GM12878 (cell line): Measurements from ENCODE around the gene CD79A. TPM values are rescaled to one million over a fixed set of nuclear protein-coding genes. Genes with fewer than 3 reads are reported as not detected.

Experiments
- ATF7 ChIP-seq: fragments of 450-650 bp; IDR thresholded peaks from 2 replicates; pipeline ENCODE4 v1.6.1; 2016; ENCODE audit warnings: low read depth, mild to moderate bottlenecking
- BMI1 ChIP-seq: fragments of 450-650 bp; IDR thresholded peaks from 2 replicates; pipeline ENCODE4 v1.6.1; 2016; ENCODE audit warnings: mild to moderate bottlenecking, moderate library complexity, borderline replicate concordance
- BRCA1 ChIP-seq: IDR thresholded peaks from 2 replicates; pipeline ENCODE4 v1.6.1; 2011; ENCODE audit warnings: low read depth, low read length, improper control_type of control experiment
- DPF2 ChIP-seq: fragments of 450-650 bp; IDR thresholded peaks from 2 replicates; pipeline ENCODE4 v1.6.1; 2017; ENCODE audit warnings: mild to moderate bottlenecking
- EGR1 ChIP-seq, 2 experiments: IDR thresholded peaks; 1 replicate in 1 of 2; 2 replicates in 1 of 2; pipeline ENCODE4 v1.6.1; 2011 to 2012; ENCODE audit warnings: low read depth in 2 of 2, low read length in 2 of 2, borderline replicate concordance in 1 of 2, mild to moderate bottlenecking in 1 of 2, moderate library complexity in 1 of 2
- EP300 ChIP-seq, 2 experiments: fragments of 150-350 bp in 1 of 2; IDR thresholded peaks; 2 replicates each; pipeline ENCODE4 v1.6.1; 2011 to 2012; ENCODE audit warnings: low read depth in 2 of 2, low read length in 2 of 2, borderline replicate concordance in 1 of 2, improper control_type of control experiment in 1 of 2, inconsistent platforms in 1 of 2; ENCODE audit not compliant: control insufficient read depth in 1 of 2
- GABPA ChIP-seq: IDR thresholded peaks from 2 replicates; pipeline ENCODE4 v1.6.1; 2014; ENCODE audit warnings: antibody characterized with exemption, low read depth, mild to moderate bottlenecking, inconsistent platforms
- HCFC1 ChIP-seq: fragments of 150-350 bp; IDR thresholded peaks from 2 replicates; pipeline ENCODE4 v1.6.1; 2014; ENCODE audit warnings: low read length
- MEF2B ChIP-seq: fragments of 450-650 bp; IDR thresholded peaks from 2 replicates; pipeline ENCODE4 v1.6.1; 2018; ENCODE audit warnings: mild to moderate bottlenecking, moderate library complexity; ENCODE audit not compliant: partially characterized antibody, poor library complexity, severe bottlenecking
- MTA3 ChIP-seq: IDR thresholded peaks from 2 replicates; pipeline ENCODE4 v1.6.1; 2012; ENCODE audit warnings: low read length, inconsistent platforms, borderline replicate concordance
- NR2C1 ChIP-seq: fragments of 450-650 bp; IDR thresholded peaks from 2 replicates; pipeline ENCODE4 v1.6.1; 2017; ENCODE audit warnings: antibody characterized with exemption, mild to moderate bottlenecking, moderate library complexity
- SIN3A ChIP-seq: IDR thresholded peaks from 2 replicates; pipeline ENCODE4 v1.6.1; 2012; ENCODE audit warnings: low read depth, low read length, improper control_type of control experiment
- SIX5 ChIP-seq: IDR thresholded peaks from 2 replicates; pipeline ENCODE4 v1.6.1; 2011; ENCODE audit warnings: mild to moderate bottlenecking, low read depth, low read length, moderate library complexity; ENCODE audit not compliant: severe bottlenecking
- SREBF2 ChIP-seq: IDR thresholded peaks from 2 replicates; pipeline ENCODE4 v1.6.1; 2012; ENCODE audit warnings: mild to moderate bottlenecking, low read length
- STAT3 ChIP-seq: IDR thresholded peaks from 2 replicates; pipeline ENCODE4 v1.6.1; 2011; ENCODE audit warnings: low read depth, low read length, improper control_type of control experiment
- TCF12 ChIP-seq: IDR thresholded peaks from 2 replicates; pipeline ENCODE4 v1.6.1; 2011; ENCODE audit warnings: low read depth, mild to moderate bottlenecking, low read length
- ZBED1 ChIP-seq: IDR thresholded peaks from 2 replicates; pipeline ENCODE4 v1.6.1; 2016; ENCODE audit warnings: borderline replicate concordance
- ZNF217 ChIP-seq: fragments of 450-650 bp; IDR thresholded peaks from 2 replicates; pipeline ENCODE4 v1.6.1; 2017; ENCODE audit warnings: antibody characterized with exemption, mild to moderate bottlenecking
- polyA plus RNA-seq, 11 experiments: library from polyadenylated mRNA; depleted of rRNA in 4 of 11; unstranded in 6 of 11; stranded (reverse) in 5 of 11; fragments of >200 nt; fragmentation: Nextera tagmentation in 4 of 11; fragmentation: Illumina TruSeq in 1 of 11; extraction: Ambion mirVana in 4 of 11; extraction: Trizol in 1 of 11; gene quantifications; 1 replicate in 1 of 11; 2 replicates in 10 of 11; pipeline versions ENCODE4 v1.2.1 to v1.2.3, GENCODE V29; 2011 to 2016; ENCODE audit warnings: inconsistent platforms in 2 of 11, missing spikeins in 2 of 11, low read depth in 1 of 11
- total RNA-seq, 4 experiments: library from RNA; depleted of rRNA in 3 of 4; stranded (reverse); fragments of >200 nt in 3 of 4; fragmentation: Illumina TruSeq in 1 of 4; extraction: Trizol in 1 of 4; gene quantifications; 2 replicates each; pipeline versions ENCODE4 v1.2.1 to v1.2.3, GENCODE V29; 2013 to 2021
- TF ChIP-seq, protein P1 (sequence below): IDR thresholded peaks from 2 replicates; pipeline ENCODE4 v1.6.1; 2012; ENCODE audit warnings: low read depth, low read length, improper control_type of control experiment
- TF ChIP-seq, protein P2 (sequence below): IDR thresholded peaks from 2 replicates; pipeline ENCODE4 v1.6.1; 2011; ENCODE audit warnings: low read depth, mild to moderate bottlenecking, low read length, moderate library complexity, borderline replicate concordance; ENCODE audit errors: extremely low read depth
- TF ChIP-seq, protein P3 (sequence below): fragments of 450-650 bp; formaldehyde crosslinking; IDR thresholded peaks from 2 replicates; pipeline ENCODE4 v1.4.0; 2020; ENCODE audit warnings: mild to moderate bottlenecking, moderate library complexity
- TF ChIP-seq, protein P4 (sequence below): IDR thresholded peaks from 2 replicates; pipeline ENCODE4 v1.6.1; 2012; ENCODE audit warnings: low read depth, low read length, improper control_type of control experiment

CD79A gene
- total and polyA plus RNA-seq, 10 of the 15 experiments (the other 5 are each of a cell fraction or from before 2014, with no cell fraction given), result 38.8 to 414 (median 282) TPM

DNA sequence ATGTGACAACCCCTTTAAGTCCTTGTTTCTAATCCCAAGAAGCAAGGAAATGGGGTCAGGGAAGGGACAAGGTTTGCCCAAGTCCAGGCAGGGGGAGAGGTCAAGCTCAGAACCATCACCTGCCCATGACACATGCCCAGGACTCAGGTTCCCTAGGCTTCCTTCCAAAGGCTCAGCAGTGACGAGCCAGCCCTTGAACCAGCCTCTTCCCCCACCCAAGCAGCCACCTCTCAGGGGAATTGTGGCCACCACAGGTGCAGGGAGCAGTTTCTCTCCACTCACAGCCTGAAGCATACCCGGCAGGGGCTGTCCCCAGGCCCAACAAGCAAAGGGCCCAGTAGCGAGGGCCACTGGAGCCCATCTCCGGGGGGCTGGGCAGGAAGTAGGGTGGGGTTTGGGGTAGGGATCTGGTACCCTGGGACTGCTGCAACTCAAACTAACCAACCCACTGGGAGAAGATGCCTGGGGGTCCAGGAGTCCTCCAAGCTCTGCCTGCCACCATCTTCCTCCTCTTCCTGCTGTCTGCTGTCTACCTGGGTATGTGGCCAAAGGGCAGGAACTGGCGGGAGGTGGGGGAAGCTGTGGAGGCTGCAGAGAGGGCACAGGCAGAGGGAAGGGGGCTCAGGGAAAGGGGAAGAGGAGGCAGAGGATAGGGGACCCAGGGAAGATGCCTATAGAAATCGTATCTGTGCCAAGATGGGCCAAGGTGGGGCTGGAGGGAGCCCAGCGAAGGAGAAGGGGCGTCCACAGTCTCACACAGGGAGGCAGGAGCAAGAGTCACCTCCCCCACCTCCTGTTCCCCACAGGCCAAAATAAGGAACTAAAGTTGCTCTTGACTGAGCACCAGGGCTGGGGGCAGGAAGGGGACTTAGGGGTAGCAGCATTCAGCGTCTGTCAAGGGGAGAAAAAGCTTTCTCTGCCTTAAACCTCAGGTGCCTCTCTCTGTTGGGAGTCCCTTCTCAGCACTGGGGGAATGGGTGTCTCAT, at the start of gene CD79A (continued):
- TF ChIP-seq, protein P1, sequence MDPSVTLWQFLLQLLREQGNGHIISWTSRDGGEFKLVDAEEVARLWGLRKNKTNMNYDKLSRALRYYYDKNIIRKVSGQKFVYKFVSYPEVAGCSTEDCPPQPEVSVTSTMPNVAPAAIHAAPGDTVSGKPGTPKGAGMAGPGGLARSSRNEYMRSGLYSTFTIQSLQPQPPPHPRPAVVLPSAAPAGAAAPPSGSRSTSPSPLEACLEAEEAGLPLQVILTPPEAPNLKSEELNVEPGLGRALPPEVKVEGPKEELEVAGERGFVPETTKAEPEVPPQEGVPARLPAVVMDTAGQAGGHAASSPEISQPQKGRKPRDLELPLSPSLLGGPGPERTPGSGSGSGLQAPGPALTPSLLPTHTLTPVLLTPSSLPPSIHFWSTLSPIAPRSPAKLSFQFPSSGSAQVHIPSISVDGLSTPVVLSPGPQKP, result no peak
- TF ChIP-seq ZBED1 (peak; percentile 44; the same call in 1 of the 2 replicates), BRCA1 (no peak), HCFC1 (no peak), DPF2 (peak; percentile 88), SIX5 (no peak), MEF2B (peak; percentile 100), TCF12 (peak; percentile 99), GABPA (peak; percentile 72; the same call in 1 of the 2 replicates), SREBF2 (no peak), STAT3 (no peak; the same call in 1 of the 2 replicates), ZNF217 (no peak), MTA3 (no peak; the same call in 1 of the 2 replicates), BMI1 (peak; percentile 26; the same call in 1 of the 2 replicates), SIN3A (peak; percentile 28; the same call in 1 of the 2 replicates), EP300 (IDR thresholded peaks at IDR 0.05; ENCODE audit: borderline replicate concordance in 1 of 2, control insufficient read depth in 1 of 2, low read depth in 2 of 2, low read length in 2 of 2) (peak; percentile 70 to 86; a peak in 3 of 4 replicates), NR2C1 (no peak), ATF7 (peak; percentile 67), EGR1 (IDR thresholded peaks at IDR 0.05; ENCODE audit: borderline replicate concordance in 1 of 2, low read depth in 2 of 2, low read length in 2 of 2) (peak in 1 of 2 experiments; percentile 42; a peak in 1 of 3 replicates)
- TF ChIP-seq, protein P2, sequence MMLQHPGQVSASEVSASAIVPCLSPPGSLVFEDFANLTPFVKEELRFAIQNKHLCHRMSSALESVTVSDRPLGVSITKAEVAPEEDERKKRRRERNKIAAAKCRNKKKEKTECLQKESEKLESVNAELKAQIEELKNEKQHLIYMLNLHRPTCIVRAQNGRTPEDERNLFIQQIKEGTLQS, result no peak
- TF ChIP-seq, protein P3, sequence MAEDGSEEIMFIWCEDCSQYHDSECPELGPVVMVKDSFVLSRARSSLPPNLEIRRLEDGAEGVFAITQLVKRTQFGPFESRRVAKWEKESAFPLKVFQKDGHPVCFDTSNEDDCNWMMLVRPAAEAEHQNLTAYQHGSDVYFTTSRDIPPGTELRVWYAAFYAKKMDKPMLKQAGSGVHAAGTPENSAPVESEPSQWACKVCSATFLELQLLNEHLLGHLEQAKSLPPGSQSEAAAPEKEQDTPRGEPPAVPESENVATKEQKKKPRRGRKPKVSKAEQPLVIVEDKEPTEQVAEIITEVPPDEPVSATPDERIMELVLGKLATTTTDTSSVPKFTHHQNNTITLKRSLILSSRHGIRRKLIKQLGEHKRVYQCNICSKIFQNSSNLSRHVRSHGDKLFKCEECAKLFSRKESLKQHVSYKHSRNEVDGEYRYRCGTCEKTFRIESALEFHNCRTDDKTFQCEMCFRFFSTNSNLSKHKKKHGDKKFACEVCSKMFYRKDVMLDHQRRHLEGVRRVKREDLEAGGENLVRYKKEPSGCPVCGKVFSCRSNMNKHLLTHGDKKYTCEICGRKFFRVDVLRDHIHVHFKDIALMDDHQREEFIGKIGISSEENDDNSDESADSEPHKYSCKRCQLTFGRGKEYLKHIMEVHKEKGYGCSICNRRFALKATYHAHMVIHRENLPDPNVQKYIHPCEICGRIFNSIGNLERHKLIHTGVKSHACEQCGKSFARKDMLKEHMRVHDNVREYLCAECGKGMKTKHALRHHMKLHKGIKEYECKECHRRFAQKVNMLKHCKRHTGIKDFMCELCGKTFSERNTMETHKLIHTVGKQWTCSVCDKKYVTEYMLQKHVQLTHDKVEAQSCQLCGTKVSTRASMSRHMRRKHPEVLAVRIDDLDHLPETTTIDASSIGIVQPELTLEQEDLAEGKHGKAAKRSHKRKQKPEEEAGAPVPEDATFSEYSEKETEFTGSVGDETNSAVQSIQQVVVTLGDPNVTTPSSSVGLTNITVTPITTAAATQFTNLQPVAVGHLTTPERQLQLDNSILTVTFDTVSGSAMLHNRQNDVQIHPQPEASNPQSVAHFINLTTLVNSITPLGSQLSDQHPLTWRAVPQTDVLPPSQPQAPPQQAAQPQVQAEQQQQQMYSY (CRISPR knock-in tag), result no peak; the same call in 1 of the 2 replicates
- TF ChIP-seq, protein P4, sequence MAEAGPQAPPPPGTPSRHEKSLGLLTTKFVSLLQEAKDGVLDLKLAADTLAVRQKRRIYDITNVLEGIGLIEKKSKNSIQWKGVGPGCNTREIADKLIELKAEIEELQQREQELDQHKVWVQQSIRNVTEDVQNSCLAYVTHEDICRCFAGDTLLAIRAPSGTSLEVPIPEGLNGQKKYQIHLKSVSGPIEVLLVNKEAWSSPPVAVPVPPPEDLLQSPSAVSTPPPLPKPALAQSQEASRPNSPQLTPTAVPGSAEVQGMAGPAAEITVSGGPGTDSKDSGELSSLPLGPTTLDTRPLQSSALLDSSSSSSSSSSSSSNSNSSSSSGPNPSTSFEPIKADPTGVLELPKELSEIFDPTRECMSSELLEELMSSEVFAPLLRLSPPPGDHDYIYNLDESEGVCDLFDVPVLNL, result no peak
